ENCODE results near the gene RBBP5.

RBBP5 gene

GRCh38 chr1:205133287-205133686 is 11.5 kb upstream of the RBBP5 start:
- DNase-seq (ENCODE audit: low read depth in 2 of 2): no peak

- no peak for DNase-seq (ENCODE audit: low read depth in 2 of 2)
These were observed 7.8 kb upstream of the RBBP5 start for GRCh38 chr1:205129447-205130029.

- no peak for DNase-seq (ENCODE audit: low read depth in 2 of 2)
These were observed 6.3 kb upstream of the RBBP5 start for GRCh38 chr1:205128050-205128449.

- no peak for DNase-seq (ENCODE audit: low read depth in 2 of 2)
These were observed 5.9 kb upstream of the RBBP5 start for GRCh38 chr1:205127646-205128045.

GRCh38 chr1:205124726-205125125 is 2.9 kb upstream of the RBBP5 start:
- DNase-seq (ENCODE audit: low read depth in 2 of 2): no peak

GRCh38 chr1:205122489-205122882 is 708 bp upstream of the RBBP5 start:
- no peak for DNase-seq (ENCODE audit: low read depth in 2 of 2)

GRCh38 chr1:205118752-205119151 is 3.0 kb downstream of the RBBP5 start:
- no peak for DNase-seq (ENCODE audit: low read depth in 2 of 2)

- DNase-seq (ENCODE audit: low read depth in 2 of 2): no peak
These were observed 10.4 kb downstream of the RBBP5 start for GRCh38 chr1:205111354-205111753.

GRCh38 chr1:205109711-205110110 is 12.1 kb downstream of the RBBP5 start:
- DNase-seq (ENCODE audit: low read depth in 2 of 2): no peak

GRCh38 chr1:205109269-205109668 is 12.5 kb downstream of the RBBP5 start:
- no peak for DNase-seq (ENCODE audit: low read depth in 2 of 2)

GRCh38 chr1:205108464-205108863 is 13.3 kb downstream of the RBBP5 start:
- DNase-seq (ENCODE audit: low read depth in 2 of 2): no peak

GRCh38 chr1:205107327-205107726 is 14.5 kb downstream of the RBBP5 start:
- DNase-seq (ENCODE audit: low read depth in 2 of 2): no peak

- DNase-seq (ENCODE audit: low read depth in 2 of 2): no peak
These were observed 19.4 kb downstream of the RBBP5 start for GRCh38 chr1:205102404-205102803.

GRCh38 chr1:205098242-205098641 is 23.5 kb downstream of the RBBP5 start:
- DNase-seq (ENCODE audit: low read depth in 2 of 2): no peak

- DNase-seq (ENCODE audit: low read depth in 2 of 2): no peak
These were observed 26.4 kb downstream of the RBBP5 start for GRCh38 chr1:205095422-205095821.

- no peak for DNase-seq (ENCODE audit: low read depth in 2 of 2)
These were observed 30.6 kb downstream of the RBBP5 start for GRCh38 chr1:205091043-205091740.

GRCh38 chr1:205088341-205088740 is 33.4 kb downstream of the RBBP5 start:
- DNase-seq (ENCODE audit: low read depth in 2 of 2): no peak

GRCh38 chr1:205084360-205084759 is 37.4 kb downstream of the RBBP5 start, which contains the start of gene TMEM81:
Gene TMEM81, minus strand, starts transcription at chr1:205084460. Its CDS starts 140 bp downstream, at chr1:205084320.
- DNase-seq (ENCODE audit: low read depth in 2 of 2): no peak

GRCh38 chr1:205082431-205082830 is 39.3 kb downstream of the RBBP5 start:
- no peak for DNase-seq (ENCODE audit: low read depth in 2 of 2)

- no peak for DNase-seq (ENCODE audit: low read depth in 2 of 2)
These were observed 43.9 kb downstream of the RBBP5 start for GRCh38 chr1:205077934-205078311.

- DNase-seq (ENCODE audit: low read depth in 2 of 2): no peak
These were observed 44.4 kb downstream of the RBBP5 start for GRCh38 chr1:205077158-205077933.

GRCh38 chr1:205076245-205076761 is 45.5 kb downstream of the RBBP5 start:
- DNase-seq (ENCODE audit: low read depth in 2 of 2): no peak

Data from activated CD4-positive, alpha-beta T cell treated with anti-CD3 and anti-CD28 coated beads for 24 hours (primary cell).